Suprapubic skin (tissue), 4 donors: ENCODE results near the gene SYNDIG1. TPM values are rescaled to one million over a fixed set of nuclear protein-coding genes. Genes with fewer than 3 reads are reported as not detected.

ENCODE experiments used
- DNase-seq, 2 donors: peaks; one replicate each; pipeline ENCODE4 v3.0.0-alpha.2; 2019; ENCODE audit warnings: low spot score in 2 of 2
- H3K27ac ChIP-seq: fragments of 200-600 bp; sonication (generic); one replicate; pipeline ENCODE4 v1.5.1; 2019
- H3K27me3 ChIP-seq: fragments of 200-600 bp; sonication (generic); one replicate; pipeline ENCODE4 v1.5.1; 2019
- H3K36me3 ChIP-seq: fragments of 200-600 bp; sonication (generic); one replicate; pipeline ENCODE4 v1.5.1; 2019
- H3K4me1 ChIP-seq: fragments of 200-600 bp; sonication (generic); one replicate; pipeline ENCODE4 v1.5.1; 2019
- H3K4me3 ChIP-seq: fragments of 200-600 bp; sonication (generic); one replicate; pipeline ENCODE4 v1.5.1; 2019; ENCODE audit warnings: mild to moderate bottlenecking
- H3K9me3 ChIP-seq: fragments of 200-600 bp; sonication (generic); one replicate; pipeline ENCODE4 v1.5.1; 2019
- CTCF ChIP-seq, 2 donors: fragments of 200-600 bp in 1 of 2; fragments of 450-650 bp in 1 of 2; sonication (generic) in 1 of 2; IDR thresholded peaks; one replicate each; pipeline ENCODE4 v1.5.1; 2016 to 2019; ENCODE audit warnings: antibody characterized with exemption in 2 of 2, mild to moderate bottlenecking in 1 of 2, moderate library complexity in 1 of 2
- EP300 ChIP-seq: sonication (generic); formaldehyde crosslinking; IDR thresholded peaks from one replicate; pipeline ENCODE4 v1.6.1; 2017; ENCODE audit warnings: antibody characterized with exemption
- POLR2A ChIP-seq, 2 donors: fragments of 450-650 bp; IDR thresholded peaks; one replicate each; pipeline ENCODE4 v1.6.1; 2017; ENCODE audit warnings: antibody characterized with exemption in 2 of 2, mild to moderate bottlenecking in 2 of 2, moderate library complexity in 2 of 2
- POLR2AphosphoS5 ChIP-seq, 3 donors: sonication (generic); formaldehyde crosslinking; IDR thresholded peaks; one replicate each; pipeline ENCODE4 v1.6.1; 2017; ENCODE audit warnings: antibody characterized with exemption in 3 of 3
- WGBS: methylation state at CpG from one replicate; pipeline ENCODE4 v1.1.5; 2018; 5-methylcytosine and 5-hydroxymethylcytosine counted together
- total RNA-seq, 4 donors: library from RNA; depleted of rRNA; stranded (reverse); fragments of >200 nt; gene quantifications; one replicate each; pipeline ENCODE4 v1.1.0, GENCODE V29; 2016

Gene SYNDIG1
- total RNA-seq, 4 donors from 2014 or later, result not detected

DNA sequence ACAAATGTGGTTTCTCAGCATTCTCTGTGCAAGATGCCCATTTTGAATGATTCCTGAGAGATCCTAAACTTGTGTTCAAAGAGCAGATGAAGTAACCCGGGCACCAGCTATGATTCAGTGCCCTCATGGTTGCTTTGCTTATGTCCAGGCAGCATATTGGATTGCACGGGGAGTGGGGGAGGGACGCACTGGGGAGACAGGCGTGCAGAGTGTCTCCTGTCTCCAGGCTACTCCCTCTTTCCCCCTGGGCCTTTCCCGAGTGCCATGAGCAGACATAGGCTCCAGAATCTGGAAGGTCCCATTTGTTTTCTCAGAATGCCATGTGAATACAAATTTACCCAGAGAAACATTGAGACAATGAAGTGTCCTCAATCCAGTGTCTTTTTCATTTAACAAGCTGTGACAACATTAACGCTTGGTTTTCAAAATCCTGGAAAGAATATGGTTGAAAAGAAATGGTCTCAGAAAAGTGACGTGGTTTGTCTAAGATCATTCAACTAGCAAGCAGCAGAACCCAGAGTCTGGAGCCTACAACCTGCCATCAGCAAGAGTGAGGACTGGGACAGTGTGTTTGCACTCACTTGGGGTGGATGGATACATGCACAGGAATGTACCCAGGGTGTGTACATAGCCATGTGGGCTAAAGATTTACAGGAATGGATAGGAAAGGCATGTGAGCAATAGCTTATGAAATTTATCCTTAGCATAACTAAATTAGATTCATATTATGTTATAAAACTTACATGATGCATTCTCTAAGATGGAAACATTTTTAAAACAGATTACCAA lies 4.2 kb downstream of the SYNDIG1 start:
- no peaks in the 10 kb centered on the region for H3K36me3 ChIP-seq
- no peak overlapping the region for H3K4me3 ChIP-seq
- DNase-seq, result no peak
- TF ChIP-seq EP300 (no peak), CTCF (IDR thresholded peaks at IDR 0.05) (no peak), POLR2A (IDR thresholded peaks at IDR 0.05) (no peak), POLR2AphosphoS5 (IDR thresholded peaks at IDR 0.05) (no peak)
- peaks cover 19% of the 10 kb centered on the region for H3K4me1 ChIP-seq
- 80% methylated on average over 7 of the region's 7 CpGs for WGBS
- peaks cover 53% of the 10 kb centered on the region for H3K27me3 ChIP-seq
- H3K27ac ChIP-seq, result no peak overlapping the region
- no peaks in the 10 kb centered on the region for H3K9me3 ChIP-seq

GRCh38 chr20:24477831-24478547 lies 8.6 kb downstream of the SYNDIG1 start:
- no peak overlapping the region for H3K27ac ChIP-seq
- no peak for TF ChIP-seq CTCF (IDR thresholded peaks at IDR 0.05)
- TF ChIP-seq POLR2AphosphoS5 (IDR thresholded peaks at IDR 0.05), result no peak
- TF ChIP-seq POLR2A (IDR thresholded peaks at IDR 0.05), result no peak
- TF ChIP-seq EP300, result no peak
- 53% methylated on average over 8 of the region's 11 CpGs for WGBS
- no peaks in the 10 kb centered on the region for H3K4me1 ChIP-seq
- no peak overlapping the region for H3K4me3 ChIP-seq
- no peaks in the 10 kb centered on the region for H3K36me3 ChIP-seq
- H3K9me3 ChIP-seq, result no peaks in the 10 kb centered on the region
- H3K27me3 ChIP-seq, result peaks cover 16% of the 10 kb centered on the region
- no peak for DNase-seq

GRCh38 chr20:24478584-24478983 lies 9.2 kb downstream of the SYNDIG1 start:
- TF ChIP-seq POLR2AphosphoS5 (IDR thresholded peaks at IDR 0.05) (no peak), CTCF (IDR thresholded peaks at IDR 0.05) (no peak)
- DNase-seq, result no peak
- WGBS, result 80% methylated on average over 6 of the region's 7 CpGs

DNA sequence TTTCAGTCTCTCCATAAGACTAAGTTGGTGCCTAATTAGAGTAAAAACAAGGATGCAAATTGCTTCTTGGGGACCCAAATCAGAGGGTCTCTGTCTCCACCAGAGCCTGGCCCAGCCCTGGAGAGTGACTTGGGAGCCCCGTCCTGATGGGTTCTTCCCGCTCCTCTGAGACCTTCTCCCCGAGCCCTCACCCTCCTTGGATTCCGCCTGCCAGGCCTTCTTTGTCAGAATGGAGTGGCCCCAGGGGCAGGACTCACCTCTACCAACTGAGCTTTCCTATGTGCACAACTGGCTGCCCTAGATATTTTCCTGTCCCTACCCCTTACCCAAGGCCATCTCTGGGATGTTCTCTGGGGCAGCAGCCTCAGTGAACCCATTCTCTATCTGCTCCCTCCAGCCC lies 9.7 kb downstream of the SYNDIG1 start:
- WGBS, result 97% methylated on average over 4 of the region's 4 CpGs

More at GRCh38 chr20:24478584-24478983, 9.2 kb downstream of the SYNDIG1 start:
- H3K4me1 ChIP-seq, result no peaks in the 10 kb centered on the region
- no peaks in the 10 kb centered on the region for H3K9me3 ChIP-seq
- no peak overlapping the region for H3K4me3 ChIP-seq
- no peaks in the 10 kb centered on the region for H3K36me3 ChIP-seq
- no peak overlapping the region for H3K27ac ChIP-seq
- H3K27me3 ChIP-seq, result peaks cover 10% of the 10 kb centered on the region

More for the DNA sequence above, 9.7 kb downstream of the SYNDIG1 start:
- no peak for DNase-seq
- peaks cover 6% of the 10 kb centered on the region for H3K27me3 ChIP-seq
- H3K36me3 ChIP-seq, result no peaks in the 10 kb centered on the region
- no peak overlapping the region for H3K4me3 ChIP-seq
- TF ChIP-seq EP300 (no peak), CTCF (IDR thresholded peaks at IDR 0.05) (no peak), POLR2AphosphoS5 (IDR thresholded peaks at IDR 0.05) (no peak), POLR2A (IDR thresholded peaks at IDR 0.05) (no peak)
- H3K9me3 ChIP-seq, result no peaks in the 10 kb centered on the region
- no peak overlapping the region for H3K27ac ChIP-seq
- H3K4me1 ChIP-seq, result no peaks in the 10 kb centered on the region
